OCI-LY7 (cell line): ENCODE data around the gene IL15RA.

Experiments
- EZH2phosphoT487 ChIP-seq: fragments of 200-600 bp; sonication (generic); IDR thresholded peaks from 2 replicates; pipeline ENCODE4 v1.6.1; 2018; ENCODE audit warnings: low read depth, borderline replicate concordance, mild to moderate bottlenecking, mixed run types, antibody characterized with exemption, low read length, moderate library complexity, mixed read lengths
- TF ChIP-seq, protein P1 (sequence below): fragments of 200-600 bp; sonication (generic); conservative IDR thresholded peaks from 2 replicates; pipeline ENCODE4 v1.5.1; 2014; ENCODE audit warnings: mild to moderate bottlenecking, antibody characterized with exemption, low read length, moderate library complexity, mixed read lengths

DNA sequence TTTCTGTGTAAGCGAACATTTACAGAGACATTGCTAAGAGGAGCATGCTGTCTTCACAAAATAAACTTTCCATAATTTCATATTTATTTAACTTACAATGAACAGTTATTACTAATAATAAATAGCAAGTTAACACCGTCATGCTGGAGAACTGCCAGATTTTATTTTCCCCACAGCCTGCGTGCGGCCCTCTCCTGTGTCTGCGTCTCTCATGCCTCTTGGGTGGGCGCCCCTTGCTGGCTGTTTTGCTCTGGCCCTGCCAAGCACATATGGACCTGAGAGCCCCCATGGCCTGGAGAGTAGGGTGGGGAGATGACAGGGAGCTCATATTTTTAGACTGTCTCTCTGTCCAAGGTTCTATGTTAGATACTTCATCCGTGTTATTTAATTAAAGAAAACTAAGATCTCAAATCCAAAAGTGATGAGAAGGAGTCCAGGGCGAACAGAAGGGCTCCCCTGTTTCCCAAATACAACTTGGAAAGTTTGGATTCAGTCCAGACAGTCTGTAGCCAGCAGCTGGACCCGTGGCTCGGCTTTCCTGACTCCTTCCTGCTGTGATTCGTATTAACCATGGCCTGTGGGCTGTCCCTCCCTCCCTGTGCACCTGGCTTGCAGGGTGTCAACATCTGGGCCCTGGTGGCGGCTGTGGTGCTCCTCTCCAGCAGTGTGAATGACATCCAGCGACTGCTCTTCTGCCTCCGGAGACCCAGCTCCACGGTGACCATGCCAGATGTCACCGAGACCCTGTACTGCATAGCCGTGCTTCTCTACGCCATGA, 66.8 kb downstream of the IL15RA start:
- TF ChIP-seq, protein P1, sequence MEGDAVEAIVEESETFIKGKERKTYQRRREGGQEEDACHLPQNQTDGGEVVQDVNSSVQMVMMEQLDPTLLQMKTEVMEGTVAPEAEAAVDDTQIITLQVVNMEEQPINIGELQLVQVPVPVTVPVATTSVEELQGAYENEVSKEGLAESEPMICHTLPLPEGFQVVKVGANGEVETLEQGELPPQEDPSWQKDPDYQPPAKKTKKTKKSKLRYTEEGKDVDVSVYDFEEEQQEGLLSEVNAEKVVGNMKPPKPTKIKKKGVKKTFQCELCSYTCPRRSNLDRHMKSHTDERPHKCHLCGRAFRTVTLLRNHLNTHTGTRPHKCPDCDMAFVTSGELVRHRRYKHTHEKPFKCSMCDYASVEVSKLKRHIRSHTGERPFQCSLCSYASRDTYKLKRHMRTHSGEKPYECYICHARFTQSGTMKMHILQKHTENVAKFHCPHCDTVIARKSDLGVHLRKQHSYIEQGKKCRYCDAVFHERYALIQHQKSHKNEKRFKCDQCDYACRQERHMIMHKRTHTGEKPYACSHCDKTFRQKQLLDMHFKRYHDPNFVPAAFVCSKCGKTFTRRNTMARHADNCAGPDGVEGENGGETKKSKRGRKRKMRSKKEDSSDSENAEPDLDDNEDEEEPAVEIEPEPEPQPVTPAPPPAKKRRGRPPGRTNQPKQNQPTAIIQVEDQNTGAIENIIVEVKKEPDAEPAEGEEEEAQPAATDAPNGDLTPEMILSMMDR, result no peak
- TF ChIP-seq EZH2phosphoT487, result no peak
